SJSA1 (cell line): ENCODE results near the gene NOL4L. TPM values are rescaled to one million over a fixed set of nuclear protein-coding genes. Genes with fewer than 3 reads are reported as not detected.

Source experiments
- DNase-seq, 2 experiments: peaks; one replicate each; pipeline ENCODE4 v3.0.0-alpha.2; 2015 to 2020; ENCODE audit warnings: low spot score in 2 of 2, low read depth in 1 of 2
- H3K27ac ChIP-seq: fragments of 250-450 bp; sonication (Bioruptor Pico); 2 replicates; pipeline ENCODE4 v1.5.1; 2020; ENCODE audit warnings: mild to moderate bottlenecking, moderate library complexity
- H3K27me3 ChIP-seq: fragments of 250-450 bp; sonication (Bioruptor Pico); replicated peaks from 2 replicates; pipeline ENCODE4 v1.5.1; 2020; ENCODE audit warnings: mild to moderate bottlenecking, moderate library complexity
- H3K36me3 ChIP-seq: fragments of 250-450 bp; sonication (Bioruptor Pico); 2 replicates; pipeline ENCODE4 v1.5.1; 2020; ENCODE audit warnings: mild to moderate bottlenecking
- H3K4me1 ChIP-seq: fragments of 250-450 bp; sonication (Bioruptor Pico); replicated peaks from 2 replicates; pipeline ENCODE4 v1.6.1; 2021; ENCODE audit warnings: mild to moderate bottlenecking
- H3K4me3 ChIP-seq: fragments of 250-450 bp; sonication (Bioruptor Pico); 2 replicates; pipeline ENCODE4 v1.5.1; 2020; ENCODE audit warnings: mild to moderate bottlenecking
- H3K9me3 ChIP-seq: fragments of 250-450 bp; sonication (Bioruptor Pico); replicated peaks from 2 replicates; pipeline ENCODE4 v1.5.1; 2020; ENCODE audit warnings: mild to moderate bottlenecking
- total RNA-seq: library from RNA; depleted of rRNA; stranded (reverse); fragments of >200 nt; shearing (Covaris generic); gene quantifications from 2 replicates; pipeline ENCODE4 v1.2.3, GENCODE V29; 2014

NOL4L gene
- total RNA-seq, 1 experiment from 2014 or later: 11.4 TPM

DNA sequence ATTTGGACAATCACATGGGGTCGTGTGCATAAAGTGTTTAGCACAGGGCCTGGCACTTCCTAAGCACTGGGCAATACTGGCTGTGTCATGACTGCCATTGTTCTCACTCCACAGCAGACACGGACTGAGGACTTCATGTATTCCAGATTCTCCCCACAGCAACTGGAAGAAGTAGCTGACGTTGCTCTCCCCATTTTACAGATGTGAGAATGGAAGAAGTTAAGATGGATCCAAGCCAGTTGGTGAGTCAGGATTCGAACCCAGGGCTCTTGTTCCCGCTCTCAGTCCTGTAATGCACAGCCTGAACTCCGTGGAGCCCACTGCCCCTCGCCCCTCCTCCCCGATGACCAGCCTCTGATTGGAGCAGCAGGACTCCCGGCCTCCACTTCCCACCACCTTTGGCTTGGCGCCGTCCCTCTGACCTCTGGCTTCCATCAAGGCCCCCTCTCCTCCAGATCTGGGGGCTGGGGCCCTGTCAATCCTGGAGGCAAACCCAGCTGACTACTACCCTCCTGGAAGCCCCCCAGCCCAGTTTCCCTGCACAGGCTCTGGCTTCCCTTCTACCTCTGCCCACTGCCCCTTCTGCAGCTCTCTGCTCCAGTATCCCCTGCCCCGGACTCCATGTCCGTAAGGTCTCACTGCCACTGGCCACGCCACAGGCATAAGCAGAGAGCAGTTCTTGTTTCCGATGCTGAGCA is 12.7 kb downstream of the NOL4L start:
- peaks cover 24% of the 10 kb centered on the region for H3K4me1 ChIP-seq
- H3K4me3 ChIP-seq: no peak overlapping the region
- DNase-seq: no peak
- no peak overlapping the region for H3K27ac ChIP-seq
- no peaks in the 10 kb centered on the region for H3K36me3 ChIP-seq
- H3K9me3 ChIP-seq: no peaks in the 10 kb centered on the region
- H3K27me3 ChIP-seq: no peaks in the 10 kb centered on the region

DNA sequence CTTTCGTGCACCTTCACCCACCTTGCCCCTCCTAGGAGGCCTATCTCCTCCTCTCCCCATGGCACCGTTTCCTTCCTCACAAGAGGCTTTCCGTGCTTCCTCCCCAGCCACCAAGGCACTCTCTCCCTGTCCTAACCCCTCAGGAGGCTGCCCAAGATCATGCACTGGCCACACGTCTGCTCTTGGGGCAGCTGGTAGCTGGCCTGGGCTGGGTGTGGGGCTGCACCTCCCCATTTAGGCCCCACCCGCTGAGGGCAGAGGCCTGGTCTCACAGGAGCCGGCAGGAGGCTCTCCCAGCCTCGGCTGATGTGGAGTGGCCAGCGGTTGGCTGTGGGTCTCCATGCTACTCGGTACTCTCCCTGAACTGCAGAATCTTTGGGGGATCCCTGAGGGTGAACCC is 13.6 kb downstream of the NOL4L start:
- Histone ChIP-seq H3K27me3 (no peaks in the 10 kb centered on the region), H3K4me1 (peaks cover 24% of the 10 kb centered on the region), H3K4me3 (no peak overlapping the region), H3K9me3 (no peaks in the 10 kb centered on the region), H3K27ac (no peak overlapping the region), H3K36me3 (no peaks in the 10 kb centered on the region)
- no peak for DNase-seq

DNA sequence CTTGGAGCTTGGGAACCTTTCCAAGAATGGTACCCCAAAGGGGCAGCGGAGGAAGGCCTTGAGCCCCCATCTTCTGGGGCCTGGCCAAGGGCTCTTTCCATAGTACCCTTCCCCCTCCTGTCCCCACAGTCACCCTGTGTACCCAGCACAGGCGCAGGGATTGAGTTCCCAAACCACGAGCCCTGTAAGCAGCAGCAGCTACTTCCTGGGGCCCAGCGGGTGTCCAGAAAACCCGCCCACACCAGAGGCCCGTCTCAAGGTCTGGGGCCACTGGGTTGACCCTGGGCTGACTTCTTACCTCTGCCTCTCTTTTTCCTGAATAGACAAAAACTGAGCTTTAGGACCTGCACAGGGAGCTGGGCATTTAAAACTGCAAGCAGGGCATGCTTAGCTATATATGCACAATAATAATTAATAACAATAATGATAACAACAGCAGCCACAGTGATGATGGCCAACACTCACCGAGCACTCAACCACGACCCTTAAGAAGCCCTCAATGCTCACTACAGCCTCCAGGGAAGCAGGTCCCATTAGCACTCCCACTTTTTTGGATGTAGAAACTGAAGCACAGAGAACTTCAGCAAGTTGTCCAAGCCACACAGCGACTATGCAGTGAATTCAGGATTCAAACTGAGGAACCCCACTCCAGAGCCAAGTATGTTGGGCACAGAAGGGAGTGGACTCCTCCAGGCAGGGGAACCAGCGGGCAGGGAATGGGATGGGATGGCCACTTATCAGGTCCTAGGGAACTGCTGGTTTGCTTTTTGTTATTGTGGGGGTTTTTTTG is 14.5 kb downstream of the NOL4L start:
- Histone ChIP-seq H3K27me3 (no peaks in the 10 kb centered on the region), H3K4me1 (peaks cover 24% of the 10 kb centered on the region), H3K4me3 (no peak overlapping the region), H3K27ac (no peak overlapping the region), H3K9me3 (no peaks in the 10 kb centered on the region), H3K36me3 (no peaks in the 10 kb centered on the region)
- no peak for DNase-seq

DNA sequence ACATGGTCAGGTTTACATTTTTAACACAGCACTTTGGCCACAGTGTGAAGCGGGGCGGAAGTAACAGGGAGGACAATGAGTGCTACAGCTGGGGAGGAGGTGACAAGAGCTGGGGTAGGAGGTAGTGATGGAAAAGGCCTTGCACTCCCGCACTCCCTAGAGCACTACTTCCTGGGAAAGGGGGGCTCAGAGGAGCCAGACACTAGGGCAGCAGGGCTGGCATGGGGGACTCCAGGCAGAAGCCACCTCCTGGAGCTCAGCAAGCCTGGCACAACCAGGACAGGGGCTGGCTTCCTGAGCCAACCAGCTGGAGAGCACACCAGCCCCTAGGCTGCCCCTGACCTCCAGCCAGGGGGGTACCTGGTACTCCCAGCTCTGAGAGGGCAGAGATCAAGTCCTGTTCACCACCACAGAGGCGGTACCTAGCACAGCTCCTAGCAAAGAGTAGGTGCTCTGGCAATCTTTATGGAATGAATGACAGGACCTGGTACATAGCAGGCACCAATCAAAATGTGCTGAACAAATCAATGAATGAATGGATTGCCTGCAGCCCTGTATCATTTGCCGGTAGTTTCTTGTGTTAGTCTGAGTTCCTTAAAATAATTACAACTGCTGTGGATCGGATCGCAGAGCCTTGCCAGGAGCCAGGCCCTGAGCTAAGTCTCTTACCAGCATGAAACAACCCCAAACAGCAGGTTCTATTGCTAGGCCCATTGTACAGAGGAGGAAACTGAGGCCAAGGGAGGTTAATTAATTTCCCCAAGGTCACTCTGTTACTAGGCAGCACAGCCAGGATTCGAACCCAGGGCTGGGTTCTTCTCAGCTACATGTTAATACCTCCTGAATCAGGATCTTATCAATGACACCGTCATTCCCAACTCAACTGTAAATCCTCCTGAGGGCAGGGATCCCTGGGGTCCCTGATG is 15.5 kb downstream of the NOL4L start:
- no peak for DNase-seq
- no peaks in the 10 kb centered on the region for H3K9me3 ChIP-seq

DNA sequence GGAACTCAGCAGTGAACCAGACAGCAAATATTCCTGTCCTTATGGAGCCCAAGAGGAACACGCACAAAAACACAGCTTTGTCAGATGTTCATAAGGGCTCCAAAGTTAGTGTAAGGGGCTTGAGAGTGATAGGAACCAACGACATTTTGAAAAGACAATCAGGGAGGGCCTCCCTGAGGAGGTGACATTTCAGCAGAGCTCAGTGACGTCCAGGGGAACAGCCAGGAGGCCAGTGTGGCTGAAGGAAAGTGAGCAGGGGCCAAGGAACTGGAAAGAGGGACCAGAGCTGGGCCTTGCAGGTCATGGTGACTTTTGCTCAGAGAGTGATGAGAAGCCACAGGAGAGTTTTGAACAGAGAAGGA is 16.1 kb downstream of the NOL4L start:
- Histone ChIP-seq H3K36me3 (no peaks in the 10 kb centered on the region), H3K9me3 (no peaks in the 10 kb centered on the region), H3K27me3 (no peaks in the 10 kb centered on the region), H3K4me3 (no peak overlapping the region), H3K27ac (no peak overlapping the region), H3K4me1 (peaks cover 12% of the 10 kb centered on the region)
- no peak for DNase-seq

More for the DNA sequence above, 15.5 kb downstream of the NOL4L start:
- Histone ChIP-seq H3K4me3 (no peak overlapping the region), H3K4me1 (peaks cover 18% of the 10 kb centered on the region), H3K36me3 (no peaks in the 10 kb centered on the region), H3K27me3 (no peaks in the 10 kb centered on the region), H3K27ac (no peak overlapping the region)

DNA sequence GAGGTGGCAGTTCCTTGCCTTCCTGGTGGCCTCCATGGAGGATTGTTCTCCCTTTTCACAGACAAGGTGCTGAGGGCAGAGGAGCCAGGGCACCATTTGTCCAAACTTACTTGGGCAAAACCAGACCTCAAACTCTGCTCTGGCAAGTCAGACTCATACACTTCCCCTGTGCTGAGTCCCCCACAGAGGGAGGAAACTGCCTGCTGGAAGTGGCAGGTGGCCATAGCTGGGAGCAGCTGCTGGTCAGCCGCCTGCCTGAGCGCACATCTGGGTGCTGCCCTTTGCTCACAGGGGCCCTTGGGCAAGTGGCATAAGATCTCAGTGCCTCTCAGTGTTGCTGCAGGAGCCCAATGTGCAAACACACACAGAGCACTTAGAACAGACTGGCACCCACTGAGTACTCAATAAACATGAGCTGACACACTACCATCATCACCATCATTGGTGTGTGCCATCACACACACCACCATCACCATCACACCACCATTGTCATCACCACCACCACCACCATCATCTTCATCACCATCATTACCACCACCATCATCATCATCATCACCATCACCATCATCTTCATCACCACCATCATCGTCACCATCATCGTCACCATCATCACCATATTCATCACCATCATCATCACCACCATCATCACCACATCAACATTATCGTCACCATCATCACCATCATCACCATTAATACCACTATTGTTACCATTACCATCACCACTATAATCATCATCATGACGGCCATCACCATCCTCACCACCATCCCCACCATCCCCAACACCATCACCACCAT is 17.6 kb downstream of the NOL4L start:
- Histone ChIP-seq H3K27ac (no peak overlapping the region), H3K36me3 (no peaks in the 10 kb centered on the region), H3K4me3 (no peak overlapping the region), H3K4me1 (peaks cover 8% of the 10 kb centered on the region), H3K9me3 (no peaks in the 10 kb centered on the region), H3K27me3 (no peaks in the 10 kb centered on the region)
- DNase-seq: no peak

DNA sequence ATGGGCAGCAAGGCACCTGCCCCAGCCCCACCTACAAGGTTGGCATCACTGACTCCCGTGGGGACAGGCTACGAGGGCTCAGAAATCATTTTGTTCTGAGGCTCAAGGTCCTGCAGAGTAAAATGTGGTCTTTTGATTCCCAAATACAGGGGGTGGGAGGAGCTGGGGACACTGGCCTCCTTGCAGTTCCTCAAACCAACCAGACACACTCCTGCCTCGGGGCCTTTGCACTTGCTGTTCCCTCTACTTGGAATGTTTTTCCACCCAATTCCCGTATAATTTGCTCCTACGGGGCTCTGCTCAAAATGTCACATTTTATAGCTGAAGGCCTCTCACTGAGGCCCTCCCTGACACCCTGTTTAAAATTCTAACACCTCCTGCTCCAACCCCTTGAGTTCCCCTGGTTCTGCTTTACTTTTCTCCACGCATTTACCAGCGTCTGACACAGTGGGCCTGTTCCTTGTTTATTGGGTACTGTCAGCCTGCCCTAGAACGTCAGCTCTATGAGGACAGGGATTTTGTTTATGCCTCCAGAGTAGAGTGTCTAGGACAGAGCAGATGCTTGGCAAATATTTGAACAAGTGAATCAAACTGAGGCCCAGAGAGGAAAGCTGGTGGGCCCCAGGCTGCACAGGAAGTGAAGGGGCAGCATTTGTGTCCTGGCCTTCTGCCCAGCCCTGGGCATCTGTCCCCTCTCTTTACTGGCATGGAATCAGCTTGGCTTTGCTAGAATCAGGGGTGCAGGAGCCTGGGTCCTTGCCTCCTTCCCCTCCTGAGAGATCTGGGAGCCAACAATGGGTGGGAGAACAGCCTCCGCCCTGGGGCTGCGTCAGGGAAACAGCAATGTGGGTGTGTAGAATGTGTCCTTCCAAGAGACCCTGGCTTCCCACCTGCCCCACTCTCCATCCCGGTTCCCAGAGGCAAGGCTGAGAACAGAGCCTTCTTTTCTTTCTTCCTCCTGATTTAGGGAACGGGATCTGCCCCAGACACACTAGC is 18.5 kb downstream of the NOL4L start:
- no peak for DNase-seq
- H3K27me3 ChIP-seq: no peaks in the 10 kb centered on the region
- peaks cover 8% of the 10 kb centered on the region for H3K4me1 ChIP-seq
- no peak overlapping the region for H3K27ac ChIP-seq
- no peaks in the 10 kb centered on the region for H3K36me3 ChIP-seq
- no peak overlapping the region for H3K4me3 ChIP-seq
- H3K9me3 ChIP-seq: no peaks in the 10 kb centered on the region

DNA sequence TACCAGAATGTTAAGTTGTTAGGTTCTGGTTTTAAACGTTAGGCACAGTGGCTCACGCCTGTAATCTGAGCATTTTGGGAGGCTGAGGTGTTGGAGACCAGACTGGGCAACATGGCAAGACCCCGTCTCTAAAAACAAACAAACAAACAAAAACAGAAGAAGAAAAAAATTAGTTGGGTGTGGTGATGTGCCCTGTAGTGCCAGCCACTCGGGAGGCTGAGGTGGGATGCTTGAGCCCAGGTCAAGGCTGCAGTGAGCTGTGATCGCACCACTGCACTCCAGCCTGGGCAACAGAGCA is 19.4 kb downstream of the NOL4L start:
- H3K4me1 ChIP-seq: peaks cover 5% of the 10 kb centered on the region

DNA sequence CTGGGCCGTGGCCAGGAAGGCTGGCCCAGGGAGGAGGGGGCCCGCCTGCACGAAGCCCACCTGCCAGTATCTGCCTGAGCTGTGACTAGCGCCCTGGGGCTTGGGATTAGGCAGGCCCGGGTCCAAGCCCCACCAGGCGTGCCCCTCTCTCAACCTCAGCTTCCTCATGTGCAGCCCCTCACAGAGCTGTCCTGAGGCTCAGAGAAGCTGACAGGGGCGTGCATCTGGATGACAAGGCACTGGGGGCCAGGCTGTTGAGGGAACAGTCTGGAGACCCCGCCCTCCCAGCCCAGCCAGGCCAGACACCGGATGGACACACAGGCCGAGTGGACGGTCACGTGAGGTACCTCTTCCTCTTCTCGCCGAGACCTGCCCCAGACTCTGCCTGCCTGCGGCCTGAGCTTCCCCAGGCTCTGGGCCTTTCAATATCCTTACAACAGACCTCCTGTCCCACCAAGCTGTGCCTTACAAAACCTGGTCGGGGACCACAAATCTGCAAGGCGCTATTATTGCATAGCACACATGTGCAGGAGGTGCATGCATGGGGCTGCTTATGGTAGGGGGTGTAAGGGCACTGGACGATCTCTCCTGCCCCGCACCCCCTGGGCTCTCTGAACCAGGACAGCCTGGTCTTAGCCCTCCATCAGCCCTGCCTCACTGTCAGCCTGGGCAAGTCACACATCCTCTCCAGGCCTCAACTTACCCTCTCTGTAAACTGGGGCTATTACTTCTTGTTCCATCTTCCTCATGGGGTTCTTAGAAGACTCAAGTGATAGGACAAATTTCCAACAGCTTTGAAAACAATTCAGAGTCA is 20.0 kb downstream of the NOL4L start:
- H3K9me3 ChIP-seq: no peaks in the 10 kb centered on the region
- no peak for DNase-seq
- H3K4me1 ChIP-seq: peaks cover 4% of the 10 kb centered on the region
- H3K27me3 ChIP-seq: no peaks in the 10 kb centered on the region
- no peak overlapping the region for H3K27ac ChIP-seq
- no peak overlapping the region for H3K4me3 ChIP-seq
- H3K36me3 ChIP-seq: no peaks in the 10 kb centered on the region

More for the DNA sequence above, 19.4 kb downstream of the NOL4L start:
- no peak for DNase-seq
- Histone ChIP-seq H3K4me3 (no peak overlapping the region), H3K36me3 (no peaks in the 10 kb centered on the region), H3K27ac (no peak overlapping the region), H3K9me3 (no peaks in the 10 kb centered on the region), H3K27me3 (no peaks in the 10 kb centered on the region)

DNA sequence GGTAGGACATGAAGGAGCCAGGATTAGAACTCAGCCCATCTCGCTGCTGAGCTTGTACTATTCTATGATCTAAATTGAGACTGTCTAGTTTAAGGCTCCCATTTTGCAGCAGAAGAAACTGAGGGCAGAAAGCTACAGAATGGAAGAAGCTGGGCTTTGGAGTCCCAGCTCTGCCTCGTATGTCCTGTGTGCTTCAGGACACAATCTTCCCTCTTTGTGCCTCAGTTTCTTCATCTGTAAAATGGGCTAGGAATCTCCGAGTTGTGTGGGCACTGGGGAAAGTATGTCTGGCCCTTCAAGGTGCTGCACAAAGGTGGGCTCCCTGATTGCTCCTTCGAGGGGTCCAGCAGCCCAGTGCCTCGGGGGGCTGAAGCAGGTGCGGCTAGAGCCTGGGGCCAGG is 20.7 kb downstream of the NOL4L start:
- H3K36me3 ChIP-seq: no peaks in the 10 kb centered on the region
- H3K4me1 ChIP-seq: peaks cover 11% of the 10 kb centered on the region
- H3K9me3 ChIP-seq: no peaks in the 10 kb centered on the region
- H3K27me3 ChIP-seq: no peaks in the 10 kb centered on the region
- no peak overlapping the region for H3K4me3 ChIP-seq
- DNase-seq: no peak
- H3K27ac ChIP-seq: no peak overlapping the region

DNA sequence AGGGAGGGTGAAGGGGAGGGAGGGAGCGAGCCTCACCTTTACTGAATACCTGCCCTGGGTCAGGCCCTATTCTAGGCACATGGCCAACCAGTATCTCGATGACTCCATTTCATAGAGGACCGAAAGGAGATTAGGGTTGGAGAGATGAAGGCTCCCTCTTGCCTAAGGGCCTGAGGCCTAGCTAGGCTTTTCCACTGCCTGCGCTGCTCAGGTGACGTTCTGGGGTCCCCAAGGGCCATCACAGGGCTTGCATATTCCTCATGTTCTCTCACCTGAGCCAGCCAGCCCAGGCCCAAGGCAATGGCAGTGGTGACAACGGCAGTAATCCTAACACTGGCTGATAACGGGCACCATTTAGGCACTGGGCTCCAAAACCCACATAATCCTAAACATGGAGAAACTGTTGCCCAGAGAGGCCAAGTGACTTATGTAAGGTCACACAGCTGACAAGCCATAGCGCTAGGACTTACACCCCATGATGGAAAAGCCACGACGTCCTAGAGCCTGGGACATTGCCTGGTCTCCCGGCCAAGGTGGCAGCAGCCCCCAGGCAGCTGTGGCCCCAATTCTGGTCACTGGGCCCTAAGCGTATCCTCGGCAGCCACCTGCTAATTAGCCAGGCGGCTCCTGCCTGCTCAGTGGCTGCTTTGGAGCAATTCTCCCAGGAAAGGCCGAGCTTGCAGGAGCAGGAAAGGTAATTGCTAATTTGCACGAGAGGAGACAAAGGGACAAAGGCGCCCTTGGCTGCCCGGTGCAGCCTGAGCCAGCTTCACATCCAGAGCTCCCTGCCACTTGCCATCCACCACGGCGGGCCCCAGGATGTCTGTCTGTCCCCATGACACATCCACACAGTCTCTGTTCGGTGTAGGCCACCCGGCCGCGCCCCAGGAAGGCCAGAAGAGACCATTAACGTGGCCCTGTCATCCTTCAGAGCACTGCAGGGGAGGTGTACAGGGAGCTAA is 21.5 kb downstream of the NOL4L start:
- H3K9me3 ChIP-seq: no peaks in the 10 kb centered on the region
- H3K4me1 ChIP-seq: peaks cover 16% of the 10 kb centered on the region
- no peaks in the 10 kb centered on the region for H3K27me3 ChIP-seq
- H3K36me3 ChIP-seq: no peaks in the 10 kb centered on the region
- H3K4me3 ChIP-seq: no peak overlapping the region
- H3K27ac ChIP-seq: no peak overlapping the region
- DNase-seq: no peak
